Measurements from ENCODE around the gene C1QC.
A peak's percentile ranks its signal among the peaks of the same experiment; 100 is the strongest.

C1QC gene

DNA sequence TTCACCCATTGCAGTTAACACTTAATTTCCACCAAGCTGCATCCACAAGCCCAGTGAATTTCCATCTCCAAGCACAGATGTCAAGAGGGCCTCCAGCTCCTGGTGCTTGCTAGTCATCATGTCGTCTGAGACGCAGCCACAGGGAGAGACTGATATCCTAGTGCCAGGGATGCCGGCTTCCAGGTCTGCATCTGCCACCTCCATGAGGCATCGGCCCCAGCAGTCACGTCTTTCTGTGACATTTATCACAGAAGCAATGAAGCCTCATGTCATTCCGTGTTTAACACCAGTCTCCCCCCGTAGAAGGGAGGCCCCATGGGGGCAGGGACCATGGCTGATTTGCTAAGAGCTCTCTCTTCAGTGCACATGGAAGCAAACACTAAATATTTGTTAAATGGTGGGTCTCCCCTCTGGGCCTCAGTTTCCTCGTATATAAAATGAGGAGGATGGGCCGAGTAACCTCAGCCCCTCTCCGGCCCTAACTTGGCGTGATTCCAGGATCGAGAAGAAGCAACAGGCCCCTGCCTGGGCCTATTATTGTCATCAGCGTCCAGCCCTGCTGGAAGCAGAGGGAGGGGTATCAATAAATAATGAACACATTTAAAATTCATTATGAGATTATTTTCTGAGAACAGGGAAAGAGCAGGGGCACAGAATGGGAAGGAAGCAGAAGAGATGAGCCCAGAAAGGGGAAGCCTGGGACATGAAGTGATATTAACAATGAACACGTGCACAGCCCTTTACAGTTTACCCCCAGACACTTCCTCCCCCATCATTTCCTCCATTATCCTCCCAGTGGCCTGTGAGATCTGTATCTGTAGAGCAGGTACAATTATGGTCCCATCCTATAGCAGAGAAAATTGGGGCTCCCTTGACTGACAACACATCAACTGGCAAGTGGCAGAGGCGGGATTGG is 8.8 kb downstream of the C1QC start:
- no peak for TF ChIP-seq CTCF (IDR thresholded peaks at IDR 0.05; ENCODE audit: low read depth, low read length)
- in situ Hi-C loops (cut with HindIII; ENCODE audit: low sequenced_read_pairs): no loop called here
- no peak for DNase-seq (ENCODE audit: low read depth, low spot score)
- no peak overlapping the region for H3K4me3 ChIP-seq (ENCODE audit: low read depth, low read length)

- TF ChIP-seq CTCF (IDR thresholded peaks at IDR 0.05; ENCODE audit: low read depth, low read length): no peak
- H3K4me3 ChIP-seq (ENCODE audit: low read depth, low read length): no peak within 1 kb of the TSS
- DNase-seq (ENCODE audit: low read depth, low spot score): no peak
- in situ Hi-C loops (cut with HindIII; ENCODE audit: low sequenced_read_pairs): no loop called here
These were observed 9.5 kb downstream of the C1QC start, which contains the start of gene C1QB for GRCh38 chr1:22652881-22653316. C1QB (plus strand) TSS chr1:22653236; CDS start chr1:22659463, 6,227 bp downstream.

DNA sequence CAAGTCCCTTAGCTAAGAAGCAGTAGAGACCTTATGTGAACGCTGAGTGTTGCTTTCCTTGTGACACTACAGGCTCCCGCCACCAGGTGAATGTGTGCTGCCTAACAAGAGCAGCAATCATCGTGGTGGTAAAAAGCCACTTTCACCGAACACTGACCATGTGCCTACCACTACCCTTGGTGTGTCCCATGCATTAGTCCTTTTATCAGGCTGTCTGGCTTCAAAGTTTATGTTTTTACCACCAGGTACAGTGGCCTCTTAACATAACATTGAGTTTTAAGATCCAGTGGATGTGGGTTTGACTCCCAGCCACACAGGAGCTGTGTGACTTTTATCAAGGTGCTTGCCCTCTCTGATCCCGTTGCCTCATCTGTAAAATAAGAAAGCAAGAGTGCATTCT is 11.3 kb downstream of the C1QC start:
- TF ChIP-seq CTCF (IDR thresholded peaks at IDR 0.05; ENCODE audit: low read depth, low read length): no peak
- H3K4me3 ChIP-seq (ENCODE audit: low read depth, low read length): no peak overlapping the region
- DNase-seq (ENCODE audit: low read depth, low spot score): no peak
- in situ Hi-C loops (cut with HindIII; ENCODE audit: low sequenced_read_pairs): no loop called here

GRCh38 chr1:22658385-22659163 is 15.1 kb downstream of the C1QC start:
- peak; percentile 22 for TF ChIP-seq CTCF (IDR thresholded peaks at IDR 0.05; ENCODE audit: low read depth, low read length)
- H3K4me3 ChIP-seq (ENCODE audit: low read depth, low read length): no peak overlapping the region
- DNase-seq (ENCODE audit: low read depth, low spot score): no peak
- in situ Hi-C loops (cut with HindIII; ENCODE audit: low sequenced_read_pairs): no loop called here

GRCh38 chr1:22660716-22661241 is 17.3 kb downstream of the C1QC start:
- H3K4me3 ChIP-seq (ENCODE audit: low read depth, low read length): no peak overlapping the region
- DNase-seq (ENCODE audit: low read depth, low spot score): no peak
- TF ChIP-seq CTCF (IDR thresholded peaks at IDR 0.05; ENCODE audit: low read depth, low read length): no peak
- in situ Hi-C loops (cut with HindIII; ENCODE audit: low sequenced_read_pairs): no loop called here

- H3K4me3 ChIP-seq (ENCODE audit: low read depth, low read length): no peak overlapping the region
- no peak for TF ChIP-seq CTCF (IDR thresholded peaks at IDR 0.05; ENCODE audit: low read depth, low read length)
- in situ Hi-C loops (cut with HindIII; ENCODE audit: low sequenced_read_pairs): no loop called here
- no peak for DNase-seq (ENCODE audit: low read depth, low spot score)
These were observed 18.4 kb downstream of the C1QC start for GRCh38 chr1:22661880-22662279.

Data from astrocyte of the spinal cord (primary cell).